IMR-90 (cell line): ENCODE measurements around the gene ACOT4.

Source experiments
- CEBPB ChIP-seq: IDR thresholded peaks from 2 replicates; pipeline ENCODE4 v1.6.1; 2012; ENCODE audit warnings: low read depth, low read length, improper control_type of control experiment
- CTCF ChIP-seq: conservative IDR thresholded peaks from 2 replicates; pipeline ENCODE4 v1.5.1; 2012; ENCODE audit warnings: mild to moderate bottlenecking, low read depth, low read length, improper control_type of control experiment
- ELK1 ChIP-seq: fragments of 150-350 bp; IDR thresholded peaks from 2 replicates; pipeline ENCODE4 v1.6.1; 2016; ENCODE audit warnings: low read depth, mild to moderate bottlenecking, low read length, moderate library complexity, borderline replicate concordance
- FOS ChIP-seq: fragments of 150-350 bp; IDR thresholded peaks from 2 replicates; pipeline ENCODE4 v1.6.1; 2016; ENCODE audit warnings: low read depth, low read length
- MAFK ChIP-seq: IDR thresholded peaks from 2 replicates; pipeline ENCODE4 v1.6.1; 2012; ENCODE audit warnings: low read depth, low read length, improper control_type of control experiment
- MXI1 ChIP-seq: IDR thresholded peaks from 2 replicates; pipeline ENCODE4 v1.6.1; 2012; ENCODE audit warnings: low read depth, mild to moderate bottlenecking, low read length, moderate library complexity, borderline replicate concordance
- POLR2A ChIP-seq: IDR thresholded peaks from 2 replicates; pipeline ENCODE4 v1.6.1; 2012; ENCODE audit warnings: mild to moderate bottlenecking, low read depth, low read length
- RAD21 ChIP-seq: IDR thresholded peaks from 2 replicates; pipeline ENCODE4 v1.6.1; 2012; ENCODE audit warnings: low read length, improper control_type of control experiment
- SMC3 ChIP-seq: fragments of 150-350 bp; IDR thresholded peaks from 2 replicates; pipeline ENCODE4 v1.6.1; 2016; ENCODE audit warnings: low read depth, mild to moderate bottlenecking, antibody characterized with exemption, low read length, moderate library complexity
- USF2 ChIP-seq: fragments of 150-350 bp; IDR thresholded peaks from 2 replicates; pipeline ENCODE4 v1.6.1; 2017; ENCODE audit warnings: mild to moderate bottlenecking, antibody characterized with exemption, low read length, low read depth

- TF ChIP-seq SMC3 (no peak), CEBPB (no peak), MXI1 (no peak), CTCF (no peak), FOS (no peak), POLR2A (no peak), MAFK (no peak), RAD21 (no peak), USF2 (no peak), ELK1 (no peak)
These were observed 35.5 kb downstream of the ACOT4 start for GRCh38 chr14:73627151-73627558.
